Measurements from ENCODE around the gene DCHS2.

- no peak for TF ChIP-seq POLR2A (IDR thresholded peaks at IDR 0.05; ENCODE audit: control extremely low read depth in 1 of 2, low read depth in 2 of 2, low read length in 2 of 2)
- TF ChIP-seq, protein P1, sequence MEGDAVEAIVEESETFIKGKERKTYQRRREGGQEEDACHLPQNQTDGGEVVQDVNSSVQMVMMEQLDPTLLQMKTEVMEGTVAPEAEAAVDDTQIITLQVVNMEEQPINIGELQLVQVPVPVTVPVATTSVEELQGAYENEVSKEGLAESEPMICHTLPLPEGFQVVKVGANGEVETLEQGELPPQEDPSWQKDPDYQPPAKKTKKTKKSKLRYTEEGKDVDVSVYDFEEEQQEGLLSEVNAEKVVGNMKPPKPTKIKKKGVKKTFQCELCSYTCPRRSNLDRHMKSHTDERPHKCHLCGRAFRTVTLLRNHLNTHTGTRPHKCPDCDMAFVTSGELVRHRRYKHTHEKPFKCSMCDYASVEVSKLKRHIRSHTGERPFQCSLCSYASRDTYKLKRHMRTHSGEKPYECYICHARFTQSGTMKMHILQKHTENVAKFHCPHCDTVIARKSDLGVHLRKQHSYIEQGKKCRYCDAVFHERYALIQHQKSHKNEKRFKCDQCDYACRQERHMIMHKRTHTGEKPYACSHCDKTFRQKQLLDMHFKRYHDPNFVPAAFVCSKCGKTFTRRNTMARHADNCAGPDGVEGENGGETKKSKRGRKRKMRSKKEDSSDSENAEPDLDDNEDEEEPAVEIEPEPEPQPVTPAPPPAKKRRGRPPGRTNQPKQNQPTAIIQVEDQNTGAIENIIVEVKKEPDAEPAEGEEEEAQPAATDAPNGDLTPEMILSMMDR (IDR thresholded peaks at IDR 0.05; ENCODE audit: control extremely low read depth in 1 of 3, insufficient read depth in 1 of 3, low read depth in 1 of 3, low read length in 3 of 3), result no peak
- TF ChIP-seq TAF1 (IDR thresholded peaks at IDR 0.05; ENCODE audit: low read depth, low read length), result no peak
- no peak for TF ChIP-seq HDAC6 (IDR thresholded peaks at IDR 0.05; ENCODE audit: low read depth, low read length)
- no peak for TF ChIP-seq USF2 (IDR thresholded peaks at IDR 0.05; ENCODE audit: low read length)
These were observed 35.7 kb upstream of the DCHS2 start for GRCh38 chr4:154527308-154527707.

Measured in H1 (cell line).